GM18870 (cell line): ENCODE results near the gene ANKS1B.
"Not testable (repeated sequence)": the region's sequence is repeated elsewhere in the genome, so short reads cannot be mapped to it uniquely, and the experiment has no call there.

Experiments used
- ATAC-seq: cut with Tn5 transposase; IDR thresholded peaks from one replicate; pipeline ENCODE4 v1.9.1; 2021; ENCODE audit warnings: moderate library complexity; ENCODE audit not compliant: unreplicated experiment

ANKS1B gene

GRCh38 chr12:99389751-99390150 lies 595.0 kb downstream of the ANKS1B start:
- no peak for ATAC-seq

- no peak for ATAC-seq
Observed at GRCh38 chr12:99388671-99389195, 596.0 kb downstream of the ANKS1B start.

- no peak for ATAC-seq
Observed at GRCh38 chr12:99387661-99388060, 597.1 kb downstream of the ANKS1B start.

GRCh38 chr12:99386907-99387306 lies 597.8 kb downstream of the ANKS1B start:
- ATAC-seq = no peak

GRCh38 chr12:99383258-99383657 lies 601.5 kb downstream of the ANKS1B start:
- no peak for ATAC-seq

GRCh38 chr12:99381992-99382391 lies 602.7 kb downstream of the ANKS1B start:
- peak; percentile 97 for ATAC-seq

- no peak for ATAC-seq
Observed at GRCh38 chr12:99380701-99381100, 604.0 kb downstream of the ANKS1B start.

GRCh38 chr12:99374023-99374422 lies 610.7 kb downstream of the ANKS1B start:
- ATAC-seq = no peak

- no peak for ATAC-seq
Observed at GRCh38 chr12:99372257-99372920, 612.3 kb downstream of the ANKS1B start.

- peak; percentile 40 for ATAC-seq
Observed at GRCh38 chr12:99370421-99371138, 614.2 kb downstream of the ANKS1B start.

GRCh38 chr12:99367181-99367580 lies 617.6 kb downstream of the ANKS1B start:
- ATAC-seq = no peak

GRCh38 chr12:99352269-99352668 lies 632.5 kb downstream of the ANKS1B start:
- no peak for ATAC-seq

GRCh38 chr12:99343960-99344359 lies 640.8 kb downstream of the ANKS1B start:
- ATAC-seq = no peak

- no peak for ATAC-seq
Observed at GRCh38 chr12:99339663-99340062, 645.1 kb downstream of the ANKS1B start.

- ATAC-seq = no peak
Observed at GRCh38 chr12:99334285-99335056, 650.3 kb downstream of the ANKS1B start.

- ATAC-seq = no peak
Observed at GRCh38 chr12:99332936-99333591, 651.7 kb downstream of the ANKS1B start.

GRCh38 chr12:99330216-99330615 lies 654.5 kb downstream of the ANKS1B start:
- ATAC-seq = no peak

- not testable (repeated sequence) for ATAC-seq
Observed at GRCh38 chr12:99321210-99321609, 663.5 kb downstream of the ANKS1B start.

GRCh38 chr12:99311373-99311772 lies 673.4 kb downstream of the ANKS1B start:
- no peak for ATAC-seq

GRCh38 chr12:99309812-99310211 lies 674.9 kb downstream of the ANKS1B start:
- no peak for ATAC-seq

- no peak for ATAC-seq
Observed at GRCh38 chr12:99302874-99303273, 681.9 kb downstream of the ANKS1B start.
